Stomach smooth muscle (tissue), 2 donors: ENCODE measurements around the gene TMEM131L.

Experiments used
- H3K27ac ChIP-seq: one replicate; pipeline ENCODE4 v1.7.0; 2013; ENCODE audit warnings: mild to moderate bottlenecking, low read length, inconsistent platforms
- H3K27me3 ChIP-seq, 2 donors: one replicate each; pipeline ENCODE4 v1.7.0; 2013; ENCODE audit warnings: low read length in 2 of 2; ENCODE audit not compliant: insufficient read depth in 2 of 2, control insufficient read depth in 1 of 2
- H3K36me3 ChIP-seq, 2 donors: one replicate each; pipeline ENCODE4 v1.7.0; 2013; ENCODE audit warnings: low read length in 2 of 2; ENCODE audit not compliant: control insufficient read depth in 2 of 2, insufficient read depth in 2 of 2
- H3K4me1 ChIP-seq: one replicate; pipeline ENCODE4 v1.7.0; 2013; ENCODE audit warnings: low read length; ENCODE audit not compliant: control insufficient read depth, insufficient read depth
- H3K4me3 ChIP-seq, 2 donors: one replicate each; pipeline ENCODE4 v1.7.0; 2013; ENCODE audit warnings: low read length in 2 of 2
- H3K9ac ChIP-seq, 2 donors: one replicate each; pipeline ENCODE4 v1.7.0; 2013; ENCODE audit warnings: low read length in 2 of 2, mild to moderate bottlenecking in 1 of 2
- H3K9me3 ChIP-seq, 2 donors: one replicate each; pipeline ENCODE4 v1.7.0; 2013; ENCODE audit warnings: low read length in 2 of 2; ENCODE audit not compliant: control insufficient read depth in 2 of 2
- donor health status: healthy.
- donor health status: Pancreatic carcinoma.

Gene TMEM131L

DNA sequence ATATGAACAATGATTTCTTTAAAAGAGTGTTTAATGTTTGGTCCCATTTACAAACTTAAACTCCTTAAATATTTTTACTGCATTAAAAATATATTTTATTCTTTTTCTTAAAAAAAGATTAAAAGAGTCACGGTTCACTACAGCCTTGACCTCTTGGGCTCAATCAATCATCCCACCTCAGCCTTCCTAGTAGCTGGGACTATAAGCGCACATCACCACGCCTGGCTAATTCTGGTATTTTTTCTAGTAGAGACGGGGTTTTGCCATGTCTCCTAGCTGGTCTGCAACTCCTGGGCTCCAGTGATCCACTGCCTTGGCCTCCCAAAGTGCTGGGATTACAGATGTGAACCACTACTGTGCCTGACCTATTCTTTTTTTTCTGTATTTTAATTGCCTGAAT is 113.2 kb downstream of the TMEM131L start:
- Histone ChIP-seq H3K9ac (no peak overlapping the region), H3K36me3 (peaks cover 0 to 6% of the 10 kb centered on the region in 2 donors), H3K27ac (no peak overlapping the region)

DNA sequence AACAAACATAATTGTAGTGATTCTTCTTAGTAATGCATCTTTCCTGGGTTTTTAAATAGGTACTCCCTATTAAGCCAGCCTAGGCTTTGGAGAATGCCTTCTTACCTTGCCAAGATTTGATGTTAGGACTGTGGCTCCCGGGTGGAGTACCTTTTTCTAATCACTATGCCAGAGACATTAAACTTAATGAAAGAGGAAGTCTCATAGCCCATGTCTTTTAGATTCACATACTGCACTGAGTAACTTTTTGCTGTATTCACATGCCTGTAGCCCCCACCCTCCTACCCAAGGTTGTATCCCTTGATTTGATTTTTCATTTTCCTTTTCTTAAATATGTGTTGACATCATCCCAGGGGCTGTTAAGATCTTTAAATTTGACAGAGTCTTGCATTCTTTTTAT is 113.7 kb downstream of the TMEM131L start:
- H3K27me3 ChIP-seq, result no peaks in the 10 kb centered on the region
- H3K9me3 ChIP-seq, result no peaks in the 10 kb centered on the region
- no peak overlapping the region for H3K9ac ChIP-seq
- H3K36me3 ChIP-seq, result peaks cover 0 to 6% of the 10 kb centered on the region in 2 donors
- H3K27ac ChIP-seq, result no peak overlapping the region
- no peak overlapping the region for H3K4me3 ChIP-seq
- peaks cover 5% of the 10 kb centered on the region for H3K4me1 ChIP-seq

More for the DNA sequence above, 113.2 kb downstream of the TMEM131L start:
- Histone ChIP-seq H3K4me3 (no peak overlapping the region), H3K4me1 (peaks cover 6% of the 10 kb centered on the region), H3K27me3 (no peaks in the 10 kb centered on the region), H3K9me3 (no peaks in the 10 kb centered on the region)

DNA sequence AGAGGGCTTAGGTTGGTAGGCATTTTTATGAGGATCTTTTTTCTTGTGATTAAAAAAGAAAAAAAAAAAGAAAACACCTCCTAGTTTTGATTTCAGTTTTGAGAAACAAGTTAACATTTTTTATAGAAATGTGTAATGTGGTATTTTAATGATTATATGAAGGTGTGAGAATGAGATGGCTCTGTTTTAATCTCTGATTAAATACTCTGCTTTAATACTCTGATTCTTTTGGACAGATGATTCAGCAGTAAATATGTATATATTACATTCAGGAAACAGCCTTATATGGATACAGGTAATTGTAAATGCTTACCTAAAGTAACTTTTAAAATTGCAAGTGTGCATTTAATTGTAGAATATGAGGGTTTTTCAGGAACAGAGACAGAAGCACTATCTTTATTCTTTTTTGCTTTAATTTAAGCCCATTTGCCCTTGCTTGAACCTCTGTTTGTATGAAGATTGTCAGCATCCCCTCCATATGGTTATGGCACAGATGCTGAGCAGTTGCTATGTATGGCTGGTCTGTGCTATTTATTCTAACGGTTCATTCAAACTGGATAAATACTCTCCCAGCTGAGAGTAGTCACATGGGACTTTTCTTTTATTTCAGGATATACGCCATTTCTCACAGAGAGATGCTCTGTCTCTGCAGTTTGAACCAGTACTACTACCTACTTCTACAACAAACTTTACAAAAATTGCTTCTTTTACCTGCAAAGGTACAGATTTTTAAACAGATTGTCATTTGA is 117.0 kb downstream of the TMEM131L start:
- Histone ChIP-seq H3K4me3 (no peak overlapping the region), H3K27me3 (no peaks in the 10 kb centered on the region), H3K9me3 (no peaks in the 10 kb centered on the region), H3K4me1 (no peaks in the 10 kb centered on the region), H3K9ac (no peak overlapping the region), H3K36me3 (peaks cover 4 to 6% of the 10 kb centered on the region in 2 donors), H3K27ac (no peak overlapping the region)

DNA sequence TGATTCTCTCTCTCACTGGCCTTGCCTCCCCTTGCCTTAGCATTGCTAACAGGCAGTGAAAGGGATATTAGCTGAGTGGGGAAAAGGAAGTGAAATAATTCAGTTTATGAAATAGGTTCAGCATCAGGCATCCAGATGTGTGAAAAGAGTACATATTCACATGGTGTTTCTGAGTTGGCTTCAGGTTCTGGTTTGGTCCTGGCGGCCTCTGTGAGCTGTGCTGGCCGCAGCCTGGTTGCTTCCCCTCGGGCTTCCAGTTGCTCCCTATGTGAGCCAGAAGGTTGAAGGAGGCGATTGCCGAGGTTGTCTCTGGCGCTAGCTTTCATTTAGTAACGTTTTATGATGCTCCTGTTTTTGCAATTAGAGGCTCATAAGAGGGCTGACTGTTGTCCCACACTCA is 118.9 kb downstream of the TMEM131L start:
- Histone ChIP-seq H3K4me1 (no peaks in the 10 kb centered on the region), H3K9ac (no peak overlapping the region), H3K27me3 (no peaks in the 10 kb centered on the region), H3K9me3 (no peaks in the 10 kb centered on the region), H3K36me3 (peaks cover 4 to 11% of the 10 kb centered on the region in 2 donors), H3K27ac (no peak overlapping the region), H3K4me3 (no peak overlapping the region)

DNA sequence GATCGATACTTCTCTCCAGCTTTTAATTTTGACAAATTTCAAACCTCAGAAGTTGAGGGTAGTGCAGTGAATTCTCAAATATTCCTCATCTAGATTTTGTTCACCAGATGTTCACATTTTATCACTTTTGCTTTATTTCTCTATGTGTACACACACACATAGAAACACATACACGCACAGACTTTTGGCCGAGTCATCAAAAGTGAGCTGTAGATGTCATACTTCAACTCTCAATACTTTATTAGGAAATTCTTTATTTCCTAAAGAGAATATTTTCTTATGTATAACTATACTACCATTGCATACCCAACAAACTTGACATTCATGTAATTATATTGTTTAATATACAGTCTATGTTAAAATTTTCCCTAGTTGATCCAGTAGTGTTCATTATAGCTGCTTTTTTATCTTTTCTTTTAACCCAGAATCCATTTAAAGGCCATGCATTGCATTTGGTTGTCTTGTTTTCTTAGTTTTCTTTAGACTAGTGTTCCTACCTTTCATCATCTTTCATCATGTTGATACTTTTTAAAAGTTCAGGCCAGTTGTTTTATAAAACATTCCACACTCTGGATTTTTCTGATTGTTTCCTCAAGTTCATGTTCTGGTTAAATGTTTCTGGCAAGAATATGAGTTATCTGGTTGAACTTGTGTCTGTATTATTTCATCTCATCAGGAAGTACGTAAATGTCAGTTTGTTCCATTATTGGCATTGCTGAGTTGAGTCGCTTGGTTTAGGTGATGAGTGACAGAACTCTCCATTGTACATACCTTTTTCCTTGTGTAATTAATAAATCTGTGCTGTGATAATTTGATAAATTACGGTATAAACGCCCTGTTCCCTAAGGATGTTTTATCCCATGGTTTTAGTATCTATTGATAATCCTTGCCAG is 123.8 kb downstream of the TMEM131L start:
- Histone ChIP-seq H3K4me1 (peaks cover 12% of the 10 kb centered on the region), H3K27ac (no peak overlapping the region), H3K36me3 (peaks cover 14 to 15% of the 10 kb centered on the region in 2 donors), H3K9me3 (no peaks in the 10 kb centered on the region), H3K27me3 (no peaks in the 10 kb centered on the region), H3K9ac (no peak overlapping the region), H3K4me3 (no peak overlapping the region)

DNA sequence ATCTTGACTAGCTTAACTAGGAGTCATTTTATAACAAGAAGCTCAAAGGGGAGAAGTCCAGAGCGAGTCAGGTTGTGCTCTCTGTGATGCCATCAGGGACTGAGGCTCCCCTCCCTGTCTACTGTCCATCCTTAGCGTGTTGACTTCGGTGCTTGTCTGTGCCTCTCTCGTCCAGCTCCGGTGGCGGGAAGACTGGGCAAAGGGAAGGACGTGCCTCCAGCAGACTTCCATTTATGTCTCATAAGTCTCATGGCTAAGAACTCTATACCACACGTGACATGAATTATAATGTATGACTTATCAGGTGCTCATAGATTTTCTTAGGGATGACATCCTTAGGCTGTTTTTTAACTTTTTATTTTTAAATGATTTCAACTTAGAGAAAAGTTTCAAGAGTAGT is 125.3 kb downstream of the TMEM131L start:
- Histone ChIP-seq H3K36me3 (peaks cover 16 to 18% of the 10 kb centered on the region in 2 donors), H3K4me3 (no peak overlapping the region), H3K27me3 (no peaks in the 10 kb centered on the region), H3K9me3 (no peaks in the 10 kb centered on the region), H3K27ac (no peak overlapping the region), H3K9ac (no peak overlapping the region), H3K4me1 (peaks cover 12% of the 10 kb centered on the region)

DNA sequence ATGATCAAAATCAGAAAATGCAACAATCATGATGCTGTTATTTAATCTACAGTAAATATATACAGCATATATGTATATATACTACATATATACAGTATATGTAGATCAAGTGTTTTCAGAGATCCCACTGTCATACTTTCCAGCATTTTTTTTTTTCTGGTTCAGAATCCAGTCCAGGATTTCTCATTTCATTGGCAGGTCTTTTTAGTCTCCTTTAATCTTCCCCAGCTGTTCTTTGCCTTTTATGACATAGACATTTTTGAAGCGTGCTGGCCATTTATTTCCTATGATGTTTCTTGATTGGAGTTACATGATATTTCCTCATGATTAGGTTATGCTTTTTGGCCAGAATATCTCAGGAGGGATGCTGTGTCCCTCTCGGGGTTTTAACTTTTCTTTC is 125.9 kb downstream of the TMEM131L start:
- H3K27ac ChIP-seq, result no peak overlapping the region
- no peak overlapping the region for H3K4me3 ChIP-seq
- peaks cover 18 to 21% of the 10 kb centered on the region in 2 donors for H3K36me3 ChIP-seq
- no peaks in the 10 kb centered on the region for H3K27me3 ChIP-seq
- H3K9me3 ChIP-seq, result no peaks in the 10 kb centered on the region
- H3K9ac ChIP-seq, result no peak overlapping the region
- H3K4me1 ChIP-seq, result peaks cover 12% of the 10 kb centered on the region

DNA sequence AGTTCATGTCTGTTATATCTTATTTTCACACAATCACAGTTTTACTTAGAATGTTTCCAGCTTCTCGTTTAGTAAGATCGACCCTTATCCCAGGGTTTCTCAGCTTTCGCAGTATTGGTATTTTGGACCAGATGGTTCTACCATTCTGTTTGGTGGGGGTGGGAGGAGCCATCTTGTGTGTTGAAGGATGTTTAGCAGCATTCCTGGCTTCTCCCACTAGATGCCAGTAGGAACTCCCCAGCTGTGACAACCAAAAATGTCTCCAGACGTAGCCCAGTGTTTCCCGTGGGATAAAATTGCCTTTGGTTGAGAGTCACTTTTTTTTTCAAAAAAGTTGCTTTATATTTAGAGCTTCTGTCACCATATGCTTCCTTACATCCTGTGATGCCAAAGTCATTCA is 127.0 kb downstream of the TMEM131L start:
- no peak overlapping the region for H3K27ac ChIP-seq
- H3K27me3 ChIP-seq, result no peaks in the 10 kb centered on the region
- H3K36me3 ChIP-seq, result peaks cover 18 to 23% of the 10 kb centered on the region in 2 donors
- H3K4me1 ChIP-seq, result peaks cover 12% of the 10 kb centered on the region
- H3K9ac ChIP-seq, result no peak overlapping the region
- no peak overlapping the region for H3K4me3 ChIP-seq
- no peaks in the 10 kb centered on the region for H3K9me3 ChIP-seq

DNA sequence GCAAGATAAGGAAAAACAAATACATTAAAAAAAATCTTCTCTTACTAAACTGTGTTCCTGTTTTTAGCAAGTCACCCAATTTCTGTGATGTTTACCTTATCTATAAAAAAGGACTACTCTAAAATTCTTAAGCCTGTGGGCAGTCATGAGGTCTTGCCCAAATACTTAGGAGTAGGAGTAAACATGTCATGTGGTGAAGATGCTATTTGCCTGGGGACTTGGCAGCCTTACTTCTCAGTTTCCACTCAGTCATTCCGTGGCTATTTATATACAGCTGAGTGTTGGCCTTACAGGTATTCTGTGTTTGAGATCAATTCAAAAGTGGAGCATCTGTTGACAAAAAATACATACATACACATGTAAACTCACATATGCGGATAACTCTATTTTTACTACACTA is 128.1 kb downstream of the TMEM131L start:
- H3K27me3 ChIP-seq, result no peaks in the 10 kb centered on the region
- H3K36me3 ChIP-seq, result peaks cover 22 to 26% of the 10 kb centered on the region in 2 donors
- H3K4me3 ChIP-seq, result no peak overlapping the region
- no peaks in the 10 kb centered on the region for H3K9me3 ChIP-seq
- no peak overlapping the region for H3K27ac ChIP-seq
- H3K4me1 ChIP-seq, result peaks cover 12% of the 10 kb centered on the region
- H3K9ac ChIP-seq, result no peak overlapping the region

DNA sequence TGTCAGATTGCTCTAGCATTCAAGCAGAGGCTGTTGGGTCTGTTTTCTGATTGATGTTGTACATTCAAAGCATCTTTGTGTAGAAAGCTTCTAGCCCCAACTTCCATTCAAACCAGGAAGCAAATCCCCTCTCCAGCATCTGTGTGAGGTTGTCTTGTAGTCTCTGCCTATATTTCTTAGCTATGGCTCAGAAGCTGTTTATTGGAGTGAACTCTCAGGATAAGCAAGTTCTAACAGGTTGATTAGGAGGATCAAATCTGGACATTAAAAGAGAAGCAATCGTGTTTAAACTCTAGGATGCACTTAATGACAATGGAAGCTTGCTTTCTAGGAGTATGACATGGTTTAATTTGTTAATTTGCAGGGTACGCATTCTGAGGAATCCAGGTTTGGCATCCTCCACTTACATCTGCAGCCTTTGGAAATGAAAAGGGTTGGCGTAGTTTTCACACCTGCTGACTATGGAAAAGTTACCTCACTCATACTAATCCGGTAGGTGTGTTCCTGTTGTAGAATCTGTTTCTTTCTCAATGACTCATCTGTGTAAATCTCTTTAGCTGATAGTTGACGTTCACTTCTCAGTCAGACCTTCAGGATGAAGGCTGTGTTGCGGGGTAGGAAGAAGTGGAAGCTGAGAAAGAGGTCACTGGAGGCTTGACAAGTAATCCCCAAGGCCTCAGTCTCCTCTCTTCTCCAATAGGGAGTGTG is 129.9 kb downstream of the TMEM131L start:
- H3K4me1 ChIP-seq, result peaks cover 14% of the 10 kb centered on the region
- peaks cover 20 to 29% of the 10 kb centered on the region in 2 donors for H3K36me3 ChIP-seq
- H3K27ac ChIP-seq, result no peak overlapping the region
- H3K27me3 ChIP-seq, result no peaks in the 10 kb centered on the region
- no peak overlapping the region for H3K4me3 ChIP-seq
- no peak overlapping the region for H3K9ac ChIP-seq
- no peaks in the 10 kb centered on the region for H3K9me3 ChIP-seq
